ENCODE measurements around the gene HS3ST1. TPM values are rescaled to one million over a fixed set of nuclear protein-coding genes. Genes with fewer than 3 reads are reported as not detected.

HS3ST1 gene
- total RNA-seq, 4 donors from 2014 or later: 5.0 to 14.1 (median 10.1) TPM

- Histone ChIP-seq H3K9me3 (no peaks in the 10 kb centered on the region), H3K4me3 (no peak overlapping the region), H3K27me3 (no peaks in the 10 kb centered on the region), H3K4me1 (no peaks in the 10 kb centered on the region), H3K36me3 (no peaks in the 10 kb centered on the region), H3K27ac (no peak overlapping the region)
- TF ChIP-seq POLR2A (IDR thresholded peaks at IDR 0.05) (no peak), CTCF (IDR thresholded peaks at IDR 0.05) (no peak)
- intact Hi-C loops (cut with DNase I; ENCODE audit: low total_unique reads): no loop called here
- DNase-seq: no peak
Observed at GRCh38 chr4:11365039-11365438, 63.7 kb downstream of the HS3ST1 start.

- H3K4me3 ChIP-seq: no peak overlapping the region
- no peaks in the 10 kb centered on the region for H3K27me3 ChIP-seq
- TF ChIP-seq CTCF (IDR thresholded peaks at IDR 0.05): no peak
- TF ChIP-seq POLR2A (IDR thresholded peaks at IDR 0.05): no peak
- H3K9me3 ChIP-seq: no peaks in the 10 kb centered on the region
- no peak overlapping the region for H3K27ac ChIP-seq
- no peak for DNase-seq
- no peaks in the 10 kb centered on the region for H3K4me1 ChIP-seq
- H3K36me3 ChIP-seq: no peaks in the 10 kb centered on the region
- intact Hi-C loops (cut with DNase I; ENCODE audit: low total_unique reads): no loop called here
Observed at GRCh38 chr4:11359591-11359990, 69.1 kb downstream of the HS3ST1 start.

- no peaks in the 10 kb centered on the region for H3K36me3 ChIP-seq
Observed at GRCh38 chr4:11355226-11355625, 73.5 kb downstream of the HS3ST1 start.

DNA sequence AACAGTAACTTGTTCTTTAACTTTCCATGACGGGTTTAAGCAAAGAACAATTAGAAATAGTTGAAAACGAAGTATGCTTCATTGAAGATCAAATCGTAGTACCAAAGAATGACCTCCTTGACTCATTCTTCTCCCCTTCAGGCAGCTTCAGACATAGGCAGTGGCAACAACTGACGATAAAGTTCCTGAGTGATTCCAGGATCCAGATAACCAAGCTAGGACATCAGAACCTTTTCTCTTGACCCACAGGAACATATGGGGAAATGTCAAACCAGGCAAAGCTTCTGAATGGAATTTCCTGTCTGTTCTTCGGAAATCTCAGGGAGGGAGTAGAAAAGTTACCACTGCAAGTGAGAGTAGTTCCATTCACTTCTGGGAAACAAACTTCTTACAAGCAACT is 74.2 kb downstream of the HS3ST1 start:
- intact Hi-C loops (cut with DNase I; ENCODE audit: low total_unique reads): no loop called here

More at GRCh38 chr4:11355226-11355625, 73.5 kb downstream of the HS3ST1 start:
- Histone ChIP-seq H3K27ac (no peak overlapping the region), H3K4me1 (no peaks in the 10 kb centered on the region), H3K4me3 (no peak overlapping the region), H3K27me3 (no peaks in the 10 kb centered on the region), H3K9me3 (no peaks in the 10 kb centered on the region)
- TF ChIP-seq CTCF (IDR thresholded peaks at IDR 0.05) (no peak), POLR2A (IDR thresholded peaks at IDR 0.05) (no peak)
- intact Hi-C loops (cut with DNase I; ENCODE audit: low total_unique reads): no loop called here
- no peak for DNase-seq

More for the DNA sequence above, 74.2 kb downstream of the HS3ST1 start:
- no peaks in the 10 kb centered on the region for H3K36me3 ChIP-seq
- no peak overlapping the region for H3K4me3 ChIP-seq
- H3K27me3 ChIP-seq: no peaks in the 10 kb centered on the region
- no peak for DNase-seq
- H3K27ac ChIP-seq: no peak overlapping the region
- H3K4me1 ChIP-seq: no peaks in the 10 kb centered on the region
- H3K9me3 ChIP-seq: no peaks in the 10 kb centered on the region
- TF ChIP-seq CTCF (IDR thresholded peaks at IDR 0.05) (no peak), POLR2A (IDR thresholded peaks at IDR 0.05) (no peak)
